IMR-90 (cell line): ENCODE measurements around the gene LSMEM2. TPM values are rescaled to one million over a fixed set of nuclear protein-coding genes. Genes with fewer than 3 reads are reported as not detected.
A peak's percentile ranks its signal among the peaks of the same experiment; 100 is the strongest.

Source experiments
- ATAC-seq: fragments of 200-7000 bp; cut with Tn5 transposase; 2 replicates; pipeline ENCODE4 v1.9.1; 2020; ENCODE audit warnings: low read depth, mild to moderate bottlenecking, moderate library complexity
- BruUV-seq: library from RNA; stranded (reverse); fragments of 400-500 nt; replicated peaks from 2 replicates; lab custom pipeline; 2021; lab: Mats Ljungman, UMichigan
- CTCF ChIA-PET: fragments of 300-600 bp; formaldehyde crosslinking; extraction: SDS; loops from one replicate; lab custom pipeline; 2021; ENCODE audit warnings: antibody characterized with exemption; lab: Yijun Ruan, JAX
- POLR2A ChIA-PET: fragments of 300-600 bp; sonication (Branson Sonifier 250); formaldehyde crosslinking; loops from one replicate; lab custom pipeline; 2022; ENCODE audit warnings: antibody characterized with exemption; ENCODE audit not compliant: unreplicated experiment; lab: Charles Lee
- DNase-seq: peaks from one replicate; pipeline ENCODE4 v3.0.0; 2013
- H2AFZ ChIP-seq: replicated peaks from 2 replicates; pipeline ENCODE3; 2013; ENCODE audit warnings: low read length, mild to moderate bottlenecking; ENCODE audit not compliant: poor library complexity
- H2AK5ac ChIP-seq: 2 replicates; pipeline ENCODE4 v1.6.1; 2013; ENCODE audit warnings: low read depth, low read length, inconsistent platforms
- H2AK9ac ChIP-seq: replicated peaks from 2 replicates; pipeline ENCODE3; 2013; ENCODE audit warnings: mild to moderate bottlenecking, low read depth, low read length, moderate library complexity; ENCODE audit not compliant: poor library complexity
- H2BK120ac ChIP-seq: 2 replicates; pipeline ENCODE4 v1.6.1; 2013; ENCODE audit warnings: low read depth, low read length, inconsistent platforms
- H2BK15ac ChIP-seq: 3 replicates; pipeline ENCODE4 v1.6.1; 2013; ENCODE audit warnings: low read depth, low read length, inconsistent platforms
- H2BK20ac ChIP-seq: 2 replicates; pipeline ENCODE4 v1.6.1; 2013; ENCODE audit warnings: low read depth, mild to moderate bottlenecking, inconsistent platforms, low read length, moderate library complexity
- H2BK5ac ChIP-seq: 2 replicates; pipeline ENCODE4 v1.6.1; 2013; ENCODE audit warnings: mild to moderate bottlenecking, low read depth, low read length, inconsistent platforms; ENCODE audit not compliant: poor library complexity, severe bottlenecking
- H3K14ac ChIP-seq: replicated peaks from 2 replicates; pipeline ENCODE4 v1.6.1; 2013; ENCODE audit warnings: low read depth, low read length, inconsistent platforms
- H3K18ac ChIP-seq: 2 replicates; pipeline ENCODE4 v1.6.1; 2013; ENCODE audit warnings: low read depth, low read length, control low read depth
- H3K23ac ChIP-seq: 2 replicates; pipeline ENCODE4 v1.6.1; 2013; ENCODE audit warnings: low read depth, low read length, inconsistent platforms
- H3K27ac ChIP-seq: 2 replicates; pipeline ENCODE4 v1.5.1; 2013; ENCODE audit warnings: mild to moderate bottlenecking, control low read depth, low read length; ENCODE audit not compliant: insufficient read depth
- H3K27me3 ChIP-seq: 2 replicates; pipeline ENCODE4 v1.6.1; 2013; ENCODE audit warnings: low read length; ENCODE audit not compliant: control insufficient read depth, insufficient read depth
- H3K36me3 ChIP-seq: 2 replicates; pipeline ENCODE4 v1.6.1; 2013; ENCODE audit warnings: low read length, mixed read lengths; ENCODE audit not compliant: control insufficient read depth, insufficient read depth
- H3K4ac ChIP-seq: 2 replicates; pipeline ENCODE4 v1.6.1; 2013; ENCODE audit warnings: low read depth, low read length, inconsistent platforms
- H3K4me1 ChIP-seq: 2 replicates; pipeline ENCODE4 v1.6.1; 2013; ENCODE audit warnings: low read length, mixed read lengths; ENCODE audit not compliant: control insufficient read depth, insufficient read depth
- H3K4me2 ChIP-seq: 2 replicates; pipeline ENCODE4 v1.6.1; 2013; ENCODE audit warnings: low read depth, mild to moderate bottlenecking, control low read depth, low read length, moderate library complexity
- H3K4me3 ChIP-seq: 2 replicates; pipeline ENCODE4 v1.5.1; 2013; ENCODE audit warnings: low read depth, mild to moderate bottlenecking, control low read depth, low read length, moderate library complexity; ENCODE audit not compliant: insufficient read depth
- H3K56ac ChIP-seq: 2 replicates; pipeline ENCODE4 v1.6.1; 2013; ENCODE audit warnings: low read length, inconsistent platforms; ENCODE audit not compliant: insufficient read depth; ENCODE audit errors: extremely low read depth
- H3K79me1 ChIP-seq, 2 experiments: 2 replicates each; pipeline ENCODE4 v1.6.1; 2013; ENCODE audit warnings: low read length in 2 of 2, inconsistent platforms in 1 of 2, low read depth in 1 of 2
- H3K9ac ChIP-seq: 2 replicates; pipeline ENCODE4 v1.6.1; 2013; ENCODE audit warnings: low read depth, low read length, control low read depth
- H3K9me1 ChIP-seq: 2 replicates; pipeline ENCODE4 v1.6.1; 2013; ENCODE audit warnings: low read length, inconsistent platforms; ENCODE audit not compliant: insufficient read depth
- H3K9me3 ChIP-seq: 2 replicates; pipeline ENCODE4 v1.6.1; 2013; ENCODE audit warnings: low read length; ENCODE audit not compliant: control insufficient read depth, insufficient read depth
- H4K20me1 ChIP-seq: 2 replicates; pipeline ENCODE4 v1.6.1; 2013; ENCODE audit warnings: low read length, inconsistent platforms; ENCODE audit not compliant: insufficient read depth
- H4K5ac ChIP-seq: 2 replicates; pipeline ENCODE4 v1.6.1; 2013; ENCODE audit warnings: mild to moderate bottlenecking, low read depth, low read length, control low read depth
- H4K8ac ChIP-seq, 2 experiments: 2 replicates each; pipeline ENCODE4 v1.6.1; 2013; ENCODE audit warnings: low read depth in 2 of 2, low read length in 2 of 2, control low read depth in 1 of 2, inconsistent platforms in 1 of 2
- H4K91ac ChIP-seq: 2 replicates; pipeline ENCODE4 v1.6.1; 2013; ENCODE audit warnings: low read depth, low read length, inconsistent platforms; ENCODE audit not compliant: insufficient read depth
- BHLHE40 ChIP-seq: fragments of 150-350 bp; IDR thresholded peaks from 2 replicates; pipeline ENCODE4 v1.6.1; 2016; ENCODE audit warnings: mild to moderate bottlenecking, low read depth, low read length
- CEBPB ChIP-seq: IDR thresholded peaks from 2 replicates; pipeline ENCODE4 v1.6.1; 2012; ENCODE audit warnings: low read depth, low read length, improper control_type of control experiment
- CHD1 ChIP-seq: IDR thresholded peaks from 2 replicates; pipeline ENCODE4 v1.6.1; 2012; ENCODE audit warnings: low read depth, low read length, improper control_type of control experiment
- CTCF ChIP-seq: conservative IDR thresholded peaks from 2 replicates; pipeline ENCODE4 v1.5.1; 2012; ENCODE audit warnings: mild to moderate bottlenecking, low read depth, low read length, improper control_type of control experiment
- ELK1 ChIP-seq: fragments of 150-350 bp; IDR thresholded peaks from 2 replicates; pipeline ENCODE4 v1.6.1; 2016; ENCODE audit warnings: low read depth, mild to moderate bottlenecking, low read length, moderate library complexity, borderline replicate concordance
- FOS ChIP-seq: fragments of 150-350 bp; IDR thresholded peaks from 2 replicates; pipeline ENCODE4 v1.6.1; 2016; ENCODE audit warnings: low read depth, low read length
- MAFK ChIP-seq: IDR thresholded peaks from 2 replicates; pipeline ENCODE4 v1.6.1; 2012; ENCODE audit warnings: low read depth, low read length, improper control_type of control experiment
- MAZ ChIP-seq: IDR thresholded peaks from 2 replicates; pipeline ENCODE4 v1.6.1; 2012; ENCODE audit warnings: low read depth, mild to moderate bottlenecking, low read length, improper control_type of control experiment, moderate library complexity, borderline replicate concordance
- MXI1 ChIP-seq: IDR thresholded peaks from 2 replicates; pipeline ENCODE4 v1.6.1; 2012; ENCODE audit warnings: low read depth, mild to moderate bottlenecking, low read length, moderate library complexity, borderline replicate concordance
- NFE2L2 ChIP-seq: fragments of 150-350 bp; IDR thresholded peaks from 2 replicates; pipeline ENCODE4 v1.6.1; 2016; ENCODE audit warnings: low read depth, mild to moderate bottlenecking, low read length
- POLR2A ChIP-seq: IDR thresholded peaks from 2 replicates; pipeline ENCODE4 v1.6.1; 2012; ENCODE audit warnings: mild to moderate bottlenecking, low read depth, low read length
- RAD21 ChIP-seq: IDR thresholded peaks from 2 replicates; pipeline ENCODE4 v1.6.1; 2012; ENCODE audit warnings: low read length, improper control_type of control experiment
- RCOR1 ChIP-seq: IDR thresholded peaks from 2 replicates; pipeline ENCODE4 v1.6.1; 2012; ENCODE audit warnings: mild to moderate bottlenecking, low read length, improper control_type of control experiment; ENCODE audit not compliant: insufficient replicate concordance
- SMC3 ChIP-seq: fragments of 150-350 bp; IDR thresholded peaks from 2 replicates; pipeline ENCODE4 v1.6.1; 2016; ENCODE audit warnings: low read depth, mild to moderate bottlenecking, antibody characterized with exemption, low read length, moderate library complexity
- USF2 ChIP-seq: fragments of 150-350 bp; IDR thresholded peaks from 2 replicates; pipeline ENCODE4 v1.6.1; 2017; ENCODE audit warnings: mild to moderate bottlenecking, antibody characterized with exemption, low read length, low read depth
- WGBS, 2 experiments: methylation state at CpG; one replicate each; pipeline versions ENCODE4 v1.1.5 to v1.1.7; 2013; ENCODE audit warnings: missing lambda C conversion rate in 2 of 2; ENCODE audit not compliant: insufficient read length in 1 of 2; ENCODE audit errors: extremely low coverage in 2 of 2; 5-methylcytosine and 5-hydroxymethylcytosine counted together
- dilution Hi-C: fragments of 300-500 bp; cut with HindIII; formaldehyde crosslinking; loops from one replicate; pipeline ENCODE4 v1.14.3; 2018; ENCODE audit warnings: low sequenced_read_pairs; ENCODE audit not compliant: unreplicated experiment
- in situ Hi-C: fragments of 300-500 bp; cut with MboI; formaldehyde crosslinking; loops from 3 replicates; pipeline ENCODE4 v1.14.3; 2019; ENCODE audit warnings: low sequenced_read_pairs, inconsistent platforms, mixed read lengths
- intact Hi-C: fragments of 100-400 bp; cut with micrococcal nuclease; formaldehyde crosslinking; loops from 2 replicates; pipeline ENCODE4 v1.10.0; 2022
- polyA plus RNA-seq, 3 experiments: library from polyadenylated mRNA; depleted of rRNA; stranded (reverse); fragments of >200 nt; gene quantifications; 2 replicates each; pipeline ENCODE4 v1.2.3, GENCODE V29; 2012; ENCODE audit warnings: low replicate concordance in 1 of 3
- total RNA-seq: library from RNA; depleted of rRNA; stranded (reverse); fragments of >200 nt; gene quantifications from 2 replicates; pipeline ENCODE4 v1.2.3, GENCODE V29; 2012

LSMEM2 gene
- total and polyA plus RNA-seq, 2 of the 4 experiments (the other 2 are of a cell fraction): under 0.01 TPM; not detected in 1

GRCh38 chr3:50245251-50245745, 33.6 kb upstream of the LSMEM2 start:
- no peak overlapping the region for H3K4me3 ChIP-seq
- POLR2A ChIA-PET: no interaction called here
- DNase-seq (no peak), ATAC-seq (no peak)
- H2AK5ac ChIP-seq: peak overlapping the region; percentile 98
- in situ Hi-C loops (no loop called here), dilution Hi-C loops (no loop called here), intact Hi-C loops (no loop called here)
- peaks cover 9 to 82% of the 10 kb centered on the region in 2 experiments; a peak in 3 of 4 replicates for H3K79me1 ChIP-seq
- CTCF ChIA-PET: interaction anchor here (0.7 kb wide), 1 partner anchor 9 kb away, joined by 3 read pairs; no protein-coding TSS in a partner anchor
- peak overlapping the region; percentile 72; the same call in 1 of the 2 replicates for H3K4me2 ChIP-seq
- peaks cover 21% of the 10 kb centered on the region for H3K36me3 ChIP-seq
- peak overlapping the region; percentile 80 for H3K14ac ChIP-seq
- H4K8ac ChIP-seq: peak overlapping the region; percentile 90 to 98; a peak in 2 of 4 replicates
- peak overlapping the region; percentile 86 for H2AFZ ChIP-seq
- BruUV-seq: no TSS peak
- H4K20me1 ChIP-seq: peaks cover 85% of the 10 kb centered on the region
- no peak overlapping the region; the same call in 1 of the 2 replicates for H2BK20ac ChIP-seq
- peak overlapping the region; percentile 91 for H3K4ac ChIP-seq
- H3K23ac ChIP-seq: 0 out of 2 replicates have a peak overlapping the region, but pooled peaks have one; percentile 48
- H3K9me1 ChIP-seq: peaks cover 14% of the 10 kb centered on the region; the same call in 1 of the 2 replicates
- H3K56ac ChIP-seq: 0 out of 2 replicates have a peak overlapping the region, but pooled peaks have one; percentile 65
- H2BK120ac ChIP-seq: peak overlapping the region; percentile 17; the same call in 1 of the 2 replicates
- peak overlapping the region; percentile 85; the same call in 1 of the 2 replicates for H4K91ac ChIP-seq
- peak overlapping the region; percentile 86 for H3K27ac ChIP-seq
- peak overlapping the region; percentile 98 for H2AK9ac ChIP-seq
- WGBS, 2 experiments: 72% methylated on average over 10 of the region's 16 CpGs; no CpG with 5 or more reads in 1 of the 2 experiments
- H3K4me1 ChIP-seq: peaks cover 67% of the 10 kb centered on the region
- H3K18ac ChIP-seq: no peak overlapping the region
- H2BK5ac ChIP-seq: peak overlapping the region; percentile 73
- H3K27me3 ChIP-seq: no peaks in the 10 kb centered on the region
- H3K9ac ChIP-seq: peak overlapping the region; percentile 61
- no peaks in the 10 kb centered on the region for H3K9me3 ChIP-seq
- H2BK15ac ChIP-seq: peak overlapping the region; percentile 14; the same call in 1 of the 3 replicates
- H4K5ac ChIP-seq: peak overlapping the region; percentile 22; the same call in 1 of the 2 replicates
- TF ChIP-seq USF2 (no peak), BHLHE40 (no peak), CTCF (no peak), NFE2L2 (no peak), ELK1 (no peak), CEBPB (no peak), MAZ (no peak), MXI1 (no peak), CHD1 (no peak), SMC3 (no peak), RAD21 (no peak), MAFK (no peak), FOS (no peak), RCOR1 (no peak), POLR2A (no peak)
